Activated CD4-positive, alpha-beta T cell treated with anti-CD3 and anti-CD28 coated beads, Interleukin-2, amount 10 ng/mL, durations not matched to agents 7 days and 5 days (primary cell): ENCODE measurements around the gene COX4I2. TPM values are rescaled to one million over a fixed set of nuclear protein-coding genes. Genes with fewer than 3 reads are reported as not detected.
"Not testable (repeated sequence)": the region's sequence is repeated elsewhere in the genome, so short reads cannot be mapped to it uniquely, and the experiment has no call there.

Experiments used
- CTCF ChIA-PET: fragments of 350-600 bp; sonication (Branson Sonifier 250); formaldehyde crosslinking; loops from one replicate; lab custom pipeline; 2021; ENCODE audit warnings: antibody characterized with exemption; lab: Charles Lee
- POLR2A ChIA-PET: fragments of 350-600 bp; sonication (Branson Sonifier 250); formaldehyde crosslinking; loops from one replicate; lab custom pipeline; 2021; ENCODE audit warnings: antibody characterized with exemption; lab: Charles Lee
- DNase-seq: peaks from one replicate; pipeline ENCODE4 v3.0.0-alpha.2; 2020
- H3K27ac Mint-ChIP-seq: one replicate; pipeline ENCODE4 v1.8.0; 2021; ENCODE audit warnings: mild to moderate bottlenecking, moderate library complexity, mixed read lengths
- H3K27me3 Mint-ChIP-seq: one replicate; pipeline ENCODE4 v1.8.0; 2021; ENCODE audit warnings: mixed read lengths
- H3K36me3 Mint-ChIP-seq: one replicate; pipeline ENCODE4 v1.8.0; 2021; ENCODE audit warnings: low read depth, mixed read lengths
- H3K4me1 Mint-ChIP-seq: one replicate; pipeline ENCODE4 v1.8.0; 2021; ENCODE audit warnings: mixed read lengths
- H3K4me3 Mint-ChIP-seq: one replicate; pipeline ENCODE4 v1.8.0; 2021; ENCODE audit warnings: mild to moderate bottlenecking, moderate library complexity, mixed read lengths
- H3K9me3 Mint-ChIP-seq: one replicate; pipeline ENCODE4 v1.8.0; 2021; ENCODE audit warnings: mixed read lengths
- total RNA-seq, 2 experiments: library from RNA; stranded (reverse); gene quantifications; one replicate each; pipeline ENCODE4 v1.2.3, GENCODE V29; 2021

COX4I2 gene
- total RNA-seq = not detected

GRCh38 chr20:31637660-31638059, at the start of gene COX4I2:
COX4I2 (plus strand) TSS chr20:31637912; CDS start chr20:31639018, 1,106 bp downstream.
- ChIA-PET CTCF (interaction anchor here (1.8 kb wide), 1 partner anchor 86 kb away, joined by 4 read pairs; no protein-coding TSS in a partner anchor), POLR2A (no interaction called here)
- H3K27ac Mint-ChIP-seq = no peak within 1 kb of the TSS
- H3K36me3 Mint-ChIP-seq = no peaks in the 10 kb centered on the region
- no peaks in the 10 kb centered on the region for H3K9me3 Mint-ChIP-seq
- DNase-seq = no peak
- H3K27me3 Mint-ChIP-seq = peaks cover 17% of the 10 kb centered on the region
- H3K4me3 Mint-ChIP-seq = no peak within 1 kb of the TSS
- H3K4me1 Mint-ChIP-seq = peaks cover 12% of the 10 kb centered on the region

- CTCF ChIA-PET = interaction anchor here (0.6 to 2.1 kb wide), 7 partner anchors 12 to 133 kb away, joined by 3 to 12 read pairs (median 4); no protein-coding TSS in a partner anchor
- POLR2A ChIA-PET = no interaction called here
These were observed 46.9 kb upstream of the COX4I2 start for GRCh38 chr20:31590717-31591225.

GRCh38 chr20:31593221-31594001, 44.3 kb upstream of the COX4I2 start:
- H3K4me1 Mint-ChIP-seq = peaks cover under 1% of the 10 kb centered on the region
- H3K9me3 Mint-ChIP-seq = no peaks in the 10 kb centered on the region
- POLR2A ChIA-PET = no interaction called here
- peaks cover 8% of the 10 kb centered on the region for H3K27me3 Mint-ChIP-seq
- no peak overlapping the region for H3K4me3 Mint-ChIP-seq
- CTCF ChIA-PET = interaction anchor here (0.8 to 1.9 kb wide), 4 partner anchors 12 to 34 kb away, joined by 3 to 9 read pairs (median 4); partner anchors contain the start of gene ID1
- no peak for DNase-seq
- H3K27ac Mint-ChIP-seq = no peak overlapping the region
- H3K36me3 Mint-ChIP-seq = no peaks in the 10 kb centered on the region

More at GRCh38 chr20:31590717-31591225, 46.9 kb upstream of the COX4I2 start:
- no peaks in the 10 kb centered on the region for H3K36me3 Mint-ChIP-seq
- H3K27me3 Mint-ChIP-seq = peaks cover 19% of the 10 kb centered on the region
- no peak overlapping the region for H3K27ac Mint-ChIP-seq
- no peak for DNase-seq
- H3K4me3 Mint-ChIP-seq = no peak overlapping the region
- no peaks in the 10 kb centered on the region for H3K9me3 Mint-ChIP-seq
- H3K4me1 Mint-ChIP-seq = peaks cover 7% of the 10 kb centered on the region

- Mint-ChIP-seq H3K27ac (peak overlapping the region; percentile 16), H3K27me3 (peaks cover under 1% of the 10 kb centered on the region), H3K4me1 (no peaks in the 10 kb centered on the region), H3K4me3 (no peak overlapping the region), H3K36me3 (no peaks in the 10 kb centered on the region), H3K9me3 (no peaks in the 10 kb centered on the region)
- CTCF ChIA-PET = interaction anchor here (1.1 to 2.2 kb wide), 3 partner anchors 11 to 19 kb away, joined by 3 to 9 read pairs (median 9); partner anchors contain the start of gene ID1
- no peak for DNase-seq
- POLR2A ChIA-PET = no interaction called here
These were observed 43.6 kb upstream of the COX4I2 start for GRCh38 chr20:31594002-31594557.

GRCh38 chr20:31594558-31595379, 42.9 kb upstream of the COX4I2 start:
- no peaks in the 10 kb centered on the region for H3K4me1 Mint-ChIP-seq
- no peak overlapping the region for H3K27ac Mint-ChIP-seq
- no peak for DNase-seq
- H3K4me3 Mint-ChIP-seq = no peak overlapping the region
- H3K27me3 Mint-ChIP-seq = no peaks in the 10 kb centered on the region
- no peaks in the 10 kb centered on the region for H3K9me3 Mint-ChIP-seq
- ChIA-PET POLR2A (no interaction called here), CTCF (interaction anchor here (1.1 to 2.2 kb wide), 2 partner anchors 18 to 32 kb away, joined by 3 to 9 read pairs; no protein-coding TSS in a partner anchor)
- H3K36me3 Mint-ChIP-seq = no peaks in the 10 kb centered on the region

GRCh38 chr20:31595380-31595653, 42.4 kb upstream of the COX4I2 start:
- Mint-ChIP-seq H3K36me3 (no peaks in the 10 kb centered on the region), H3K4me1 (no peaks in the 10 kb centered on the region), H3K27ac (no peak overlapping the region), H3K27me3 (no peaks in the 10 kb centered on the region), H3K9me3 (no peaks in the 10 kb centered on the region), H3K4me3 (no peak overlapping the region)
- ChIA-PET CTCF (interaction anchor here (1.1 to 2.2 kb wide), 2 partner anchors 17 to 33 kb away, joined by 3 to 9 read pairs; no protein-coding TSS in a partner anchor), POLR2A (no interaction called here)
- DNase-seq = no peak

GRCh38 chr20:31595654-31596411, 41.9 kb upstream of the COX4I2 start:
- Mint-ChIP-seq H3K4me1 (no peaks in the 10 kb centered on the region), H3K36me3 (no peaks in the 10 kb centered on the region), H3K27ac (no peak overlapping the region), H3K9me3 (no peaks in the 10 kb centered on the region), H3K4me3 (no peak overlapping the region), H3K27me3 (peaks cover 1% of the 10 kb centered on the region)
- ChIA-PET POLR2A (no interaction called here), CTCF (interaction anchor here (1.1 to 2.2 kb wide), 3 partner anchors 16 to 33 kb away, joined by 3 to 9 read pairs (median 6); no protein-coding TSS in a partner anchor)
- no peak for DNase-seq

GRCh38 chr20:31596412-31596715, 41.3 kb upstream of the COX4I2 start:
- H3K27me3 Mint-ChIP-seq, DNase-seq, H3K9me3 Mint-ChIP-seq, H3K36me3 Mint-ChIP-seq, H3K27ac Mint-ChIP-seq, POLR2A ChIA-PET, H3K4me3 Mint-ChIP-seq, H3K4me1 Mint-ChIP-seq: not testable (repeated sequence)
- CTCF ChIA-PET = interaction anchor here (1.1 to 2.2 kb wide), 3 partner anchors 14 to 16 kb away, joined by 3 to 9 read pairs (median 6); no protein-coding TSS in a partner anchor

- Mint-ChIP-seq H3K36me3 (no peaks in the 10 kb centered on the region), H3K4me1 (no peaks in the 10 kb centered on the region), H3K27ac (no peak overlapping the region), H3K4me3 (no peak overlapping the region), H3K9me3 (no peaks in the 10 kb centered on the region), H3K27me3 (peaks cover 1% of the 10 kb centered on the region)
- POLR2A ChIA-PET = no interaction called here
- DNase-seq = no peak
- CTCF ChIA-PET = interaction anchor here (1.1 to 1.4 kb wide), 2 partner anchors 14 to 17 kb away, joined by 3 to 6 read pairs; no protein-coding TSS in a partner anchor
These were observed 40.8 kb upstream of the COX4I2 start for GRCh38 chr20:31596831-31597480.

GRCh38 chr20:31597481-31597855, 40.2 kb upstream of the COX4I2 start:
- Mint-ChIP-seq H3K4me1 (peaks cover 1% of the 10 kb centered on the region), H3K36me3 (no peaks in the 10 kb centered on the region), H3K9me3 (no peaks in the 10 kb centered on the region), H3K4me3 (no peak overlapping the region), H3K27ac (no peak overlapping the region), H3K27me3 (peaks cover 3% of the 10 kb centered on the region)
- CTCF ChIA-PET = interaction anchor here (0.7 to 1.2 kb wide), 3 partner anchors 11 to 465 kb away, joined by 3 to 9 read pairs (median 3); no protein-coding TSS in a partner anchor
- no peak for DNase-seq
- POLR2A ChIA-PET = no interaction called here

GRCh38 chr20:31602431-31602778, 35.3 kb upstream of the COX4I2 start:
- CTCF ChIA-PET = interaction anchor here (0.8 to 5.9 kb wide), 5 partner anchors 10 to 121 kb away, joined by 4 to 53 read pairs (median 16); partner anchors contain the start of gene BCL2L1
- Mint-ChIP-seq H3K36me3 (no peaks in the 10 kb centered on the region), H3K27ac (peak overlapping the region; percentile 66), H3K27me3 (peaks cover 35% of the 10 kb centered on the region), H3K4me1 (peaks cover 29% of the 10 kb centered on the region), H3K9me3 (no peaks in the 10 kb centered on the region), H3K4me3 (no peak overlapping the region)
- DNase-seq = no peak
- POLR2A ChIA-PET = no interaction called here
